ENCODE measurements around the gene DLEC1. TPM values are rescaled to one million over a fixed set of nuclear protein-coding genes. Genes with fewer than 3 reads are reported as not detected.

DLEC1 gene
- polyA plus RNA-seq, 1 donor from 2014 or later: 0.25 TPM

GRCh38 chr3:38088126-38089078 lies 49.4 kb downstream of the DLEC1 start:
- no peaks in the 10 kb centered on the region for H3K79me2 ChIP-seq (replicated peaks; ENCODE audit: insufficient read depth, low read length)
- H2AFZ ChIP-seq (ENCODE audit: low read depth, low read length): no peak overlapping the region
- no peaks in the 10 kb centered on the region for H3F3A ChIP-seq (ENCODE audit: insufficient read depth, low read length, poor library complexity, severe bottlenecking)
- no peak overlapping the region for H3K4me2 ChIP-seq (ENCODE audit: low read length)
- no peaks in the 10 kb centered on the region for H3K36me3 ChIP-seq (ENCODE audit: insufficient read depth, low read length)
- H3K27ac ChIP-seq (ENCODE audit: low read length): no peak overlapping the region
- TF ChIP-seq EP300 (conservative IDR thresholded peaks at IDR 0.05; ENCODE audit: poor library complexity, severe bottlenecking) (no peak), TAF1 (IDR thresholded peaks at IDR 0.05; ENCODE audit: low read depth) (no peak), POLR2AphosphoS5 (IDR thresholded peaks at IDR 0.05) (no peak), RAD21 (conservative IDR thresholded peaks at IDR 0.05) (no peak), CTCF (IDR thresholded peaks at IDR 0.05; ENCODE audit: poor library complexity, severe bottlenecking) (no peak), EZH2 (IDR thresholded peaks at IDR 0.05; ENCODE audit: borderline replicate concordance, insufficient read depth, low read length, poor library complexity, severe bottlenecking) (no peak), SMC3 (conservative IDR thresholded peaks at IDR 0.05; ENCODE audit: poor library complexity) (no peak), REST (IDR thresholded peaks at IDR 0.05; ENCODE audit: borderline replicate concordance) (no peak), MXI1 (conservative IDR thresholded peaks at IDR 0.05; ENCODE audit: poor library complexity, severe bottlenecking) (no peak)
- no peaks in the 10 kb centered on the region for H3K27me3 ChIP-seq (ENCODE audit: insufficient read depth, low read depth, low read length)
- H3K4me3 ChIP-seq (ENCODE audit: low read length): no peak overlapping the region
- no peaks in the 10 kb centered on the region for H3K9me3 ChIP-seq (ENCODE audit: low read length)
- H3K9me2 ChIP-seq (ENCODE audit: insufficient read depth, low read length): no peaks in the 10 kb centered on the region
- H3K9ac ChIP-seq (ENCODE audit: low read length): no peak overlapping the region
- H4K20me1 ChIP-seq (ENCODE audit: insufficient read depth): no peaks in the 10 kb centered on the region

GRCh38 chr3:38089163-38089562 lies 50.2 kb downstream of the DLEC1 start:
- TF ChIP-seq SMC3 (conservative IDR thresholded peaks at IDR 0.05; ENCODE audit: poor library complexity) (no peak), MXI1 (conservative IDR thresholded peaks at IDR 0.05; ENCODE audit: poor library complexity, severe bottlenecking) (no peak), POLR2AphosphoS5 (IDR thresholded peaks at IDR 0.05) (no peak), RAD21 (conservative IDR thresholded peaks at IDR 0.05) (no peak), TAF1 (IDR thresholded peaks at IDR 0.05; ENCODE audit: low read depth) (no peak), REST (IDR thresholded peaks at IDR 0.05; ENCODE audit: borderline replicate concordance) (no peak), EZH2 (IDR thresholded peaks at IDR 0.05; ENCODE audit: borderline replicate concordance, insufficient read depth, low read length, poor library complexity, severe bottlenecking) (no peak), EP300 (conservative IDR thresholded peaks at IDR 0.05; ENCODE audit: poor library complexity, severe bottlenecking) (no peak), CTCF (IDR thresholded peaks at IDR 0.05; ENCODE audit: poor library complexity, severe bottlenecking) (no peak)

More at GRCh38 chr3:38089163-38089562, 50.2 kb downstream of the DLEC1 start:
- no peaks in the 10 kb centered on the region for H3K9me3 ChIP-seq (ENCODE audit: low read length)
- H3K27me3 ChIP-seq (ENCODE audit: insufficient read depth, low read depth, low read length): no peaks in the 10 kb centered on the region
- H2AFZ ChIP-seq (ENCODE audit: low read depth, low read length): no peak overlapping the region
- H3K27ac ChIP-seq (ENCODE audit: low read length): no peak overlapping the region
- no peaks in the 10 kb centered on the region for H3F3A ChIP-seq (ENCODE audit: insufficient read depth, low read length, poor library complexity, severe bottlenecking)
- H3K79me2 ChIP-seq (replicated peaks; ENCODE audit: insufficient read depth, low read length): no peaks in the 10 kb centered on the region
- no peak overlapping the region for H3K4me3 ChIP-seq (ENCODE audit: low read length)
- H3K9me2 ChIP-seq (ENCODE audit: insufficient read depth, low read length): no peaks in the 10 kb centered on the region
- no peak overlapping the region for H3K4me2 ChIP-seq (ENCODE audit: low read length)
- H3K36me3 ChIP-seq (ENCODE audit: insufficient read depth, low read length): no peaks in the 10 kb centered on the region
- no peak overlapping the region for H3K9ac ChIP-seq (ENCODE audit: low read length)
- H4K20me1 ChIP-seq (ENCODE audit: insufficient read depth): no peaks in the 10 kb centered on the region
